MM.1S (cell line): ENCODE data around the gene EXOC4.
"Not testable (repeated sequence)": the region's sequence is repeated elsewhere in the genome, so short reads cannot be mapped to it uniquely, and the experiment has no call there.

Experiments used
- CTCF ChIP-seq: fragments of 300-600 bp; sonication (generic); IDR thresholded peaks from 2 replicates; pipeline ENCODE4 v1.5.1; 2016; ENCODE audit warnings: antibody characterized with exemption, low read length, mixed read lengths
- EZH2 ChIP-seq: fragments of 300-600 bp; sonication (generic); optimal IDR thresholded peaks from 2 replicates; pipeline ENCODE3; 2017; ENCODE audit warnings: low read depth, mild to moderate bottlenecking, antibody characterized with exemption, low read length, mixed read lengths
- EZH2phosphoT487 ChIP-seq: fragments of 300-600 bp; sonication (generic); IDR thresholded peaks from 2 replicates; pipeline ENCODE4 v1.6.1; 2018; ENCODE audit warnings: antibody characterized with exemption, low read length

GRCh38 chr7:133994100-133994499 lies 741.2 kb downstream of the EXOC4 start:
- TF ChIP-seq EZH2, CTCF, EZH2phosphoT487: not testable (repeated sequence)
